Measurements from ENCODE around the gene MRPS17.
A peak's percentile ranks its signal among the peaks of the same experiment; 100 is the strongest.

MRPS17 gene

GRCh38 chr7:55957190-55957589 is 5.5 kb downstream of the MRPS17 start:
- TF ChIP-seq, protein P1, sequence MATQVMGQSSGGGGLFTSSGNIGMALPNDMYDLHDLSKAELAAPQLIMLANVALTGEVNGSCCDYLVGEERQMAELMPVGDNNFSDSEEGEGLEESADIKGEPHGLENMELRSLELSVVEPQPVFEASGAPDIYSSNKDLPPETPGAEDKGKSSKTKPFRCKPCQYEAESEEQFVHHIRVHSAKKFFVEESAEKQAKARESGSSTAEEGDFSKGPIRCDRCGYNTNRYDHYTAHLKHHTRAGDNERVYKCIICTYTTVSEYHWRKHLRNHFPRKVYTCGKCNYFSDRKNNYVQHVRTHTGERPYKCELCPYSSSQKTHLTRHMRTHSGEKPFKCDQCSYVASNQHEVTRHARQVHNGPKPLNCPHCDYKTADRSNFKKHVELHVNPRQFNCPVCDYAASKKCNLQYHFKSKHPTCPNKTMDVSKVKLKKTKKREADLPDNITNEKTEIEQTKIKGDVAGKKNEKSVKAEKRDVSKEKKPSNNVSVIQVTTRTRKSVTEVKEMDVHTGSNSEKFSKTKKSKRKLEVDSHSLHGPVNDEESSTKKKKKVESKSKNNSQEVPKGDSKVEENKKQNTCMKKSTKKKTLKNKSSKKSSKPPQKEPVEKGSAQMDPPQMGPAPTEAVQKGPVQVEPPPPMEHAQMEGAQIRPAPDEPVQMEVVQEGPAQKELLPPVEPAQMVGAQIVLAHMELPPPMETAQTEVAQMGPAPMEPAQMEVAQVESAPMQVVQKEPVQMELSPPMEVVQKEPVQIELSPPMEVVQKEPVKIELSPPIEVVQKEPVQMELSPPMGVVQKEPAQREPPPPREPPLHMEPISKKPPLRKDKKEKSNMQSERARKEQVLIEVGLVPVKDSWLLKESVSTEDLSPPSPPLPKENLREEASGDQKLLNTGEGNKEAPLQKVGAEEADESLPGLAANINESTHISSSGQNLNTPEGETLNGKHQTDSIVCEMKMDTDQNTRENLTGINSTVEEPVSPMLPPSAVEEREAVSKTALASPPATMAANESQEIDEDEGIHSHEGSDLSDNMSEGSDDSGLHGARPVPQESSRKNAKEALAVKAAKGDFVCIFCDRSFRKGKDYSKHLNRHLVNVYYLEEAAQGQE (IDR thresholded peaks at IDR 0.05; ENCODE audit: insufficient read depth in 1 of 2, low read depth in 2 of 2, low read length in 2 of 2): no peak
- TF ChIP-seq POLR2AphosphoS5 (IDR thresholded peaks at IDR 0.05; ENCODE audit: low read depth, low read length) (no peak), FOXP2 (optimal IDR thresholded peaks at IDR 0.05; ENCODE audit: borderline replicate concordance, extremely low read depth, extremely low read length, insufficient read depth) (no peak), TAF1 (IDR thresholded peaks at IDR 0.05; ENCODE audit: borderline replicate concordance, insufficient read depth, low read length) (no peak), SIN3A (IDR thresholded peaks at IDR 0.05; ENCODE audit: borderline replicate concordance, insufficient read depth, low read length) (no peak)

GRCh38 chr7:55962014-55962413 is 10.3 kb downstream of the MRPS17 start:
- TF ChIP-seq FOXP2 (optimal IDR thresholded peaks at IDR 0.05; ENCODE audit: borderline replicate concordance, extremely low read depth, extremely low read length, insufficient read depth) (no peak), SIN3A (IDR thresholded peaks at IDR 0.05; ENCODE audit: borderline replicate concordance, insufficient read depth, low read length) (no peak), POLR2AphosphoS5 (IDR thresholded peaks at IDR 0.05; ENCODE audit: low read depth, low read length) (no peak), TAF1 (IDR thresholded peaks at IDR 0.05; ENCODE audit: borderline replicate concordance, insufficient read depth, low read length) (no peak)
- TF ChIP-seq, protein P1 (IDR thresholded peaks at IDR 0.05; ENCODE audit: insufficient read depth in 1 of 2, low read depth in 2 of 2, low read length in 2 of 2): no peak

GRCh38 chr7:55963584-55964168 is 12.0 kb downstream of the MRPS17 start:
- TF ChIP-seq TAF1 (IDR thresholded peaks at IDR 0.05; ENCODE audit: borderline replicate concordance, insufficient read depth, low read length) (no peak), POLR2AphosphoS5 (IDR thresholded peaks at IDR 0.05; ENCODE audit: low read depth, low read length) (no peak), SIN3A (IDR thresholded peaks at IDR 0.05; ENCODE audit: borderline replicate concordance, insufficient read depth, low read length) (no peak), FOXP2 (optimal IDR thresholded peaks at IDR 0.05; ENCODE audit: borderline replicate concordance, extremely low read depth, extremely low read length, insufficient read depth) (no peak)
- TF ChIP-seq, protein P1 (IDR thresholded peaks at IDR 0.05; ENCODE audit: insufficient read depth in 1 of 2, low read depth in 2 of 2, low read length in 2 of 2): no peak

- TF ChIP-seq SIN3A (IDR thresholded peaks at IDR 0.05; ENCODE audit: borderline replicate concordance, insufficient read depth, low read length) (no peak), FOXP2 (optimal IDR thresholded peaks at IDR 0.05; ENCODE audit: borderline replicate concordance, extremely low read depth, extremely low read length, insufficient read depth) (peak; percentile 24), POLR2AphosphoS5 (IDR thresholded peaks at IDR 0.05; ENCODE audit: low read depth, low read length) (peak; percentile 55; the same call in 1 of the 2 replicates), TAF1 (IDR thresholded peaks at IDR 0.05; ENCODE audit: borderline replicate concordance, insufficient read depth, low read length) (no peak)
- TF ChIP-seq, protein P1 (IDR thresholded peaks at IDR 0.05; ENCODE audit: insufficient read depth in 1 of 2, low read depth in 2 of 2, low read length in 2 of 2): no peak
Measured at GRCh38 chr7:55964261-55965099, 12.8 kb downstream of the MRPS17 start, which contains the start of gene NIPSNAP2. NIPSNAP2 (plus strand) TSS chr7:55964585; CDS start chr7:55964610, 25 bp downstream.

Data from PFSK-1 (cell line).